ENCODE data around the gene SLC27A5.
"Not testable (repeated sequence)": the region's sequence is repeated elsewhere in the genome, so short reads cannot be mapped to it uniquely, and the experiment has no call there.

SLC27A5 gene

GRCh38 chr19:58484349-58484748 lies 27.4 kb downstream of the SLC27A5 start:
- DNase-seq, result not testable (repeated sequence)

GRCh38 chr19:58483776-58484175 lies 28.0 kb downstream of the SLC27A5 start:
- no peak for DNase-seq

GRCh38 chr19:58482372-58482771 lies 29.4 kb downstream of the SLC27A5 start:
- DNase-seq, result no peak

GRCh38 chr19:58480831-58481230 lies 31.0 kb downstream of the SLC27A5 start:
- no peak for DNase-seq

GRCh38 chr19:58480481-58480830 lies 31.3 kb downstream of the SLC27A5 start:
- no peak for DNase-seq

GRCh38 chr19:58479736-58480480 lies 31.9 kb downstream of the SLC27A5 start:
- DNase-seq, result no peak

- DNase-seq, result no peak
These were observed 32.5 kb downstream of the SLC27A5 start for GRCh38 chr19:58479303-58479702.

- no peak for DNase-seq
These were observed 33.9 kb downstream of the SLC27A5 start for GRCh38 chr19:58477871-58478270.

- DNase-seq, result no peak
These were observed 34.7 kb downstream of the SLC27A5 start for GRCh38 chr19:58477130-58477529.

- DNase-seq, result no peak
These were observed 35.2 kb downstream of the SLC27A5 start for GRCh38 chr19:58476498-58477015.

- DNase-seq, result peak; percentile 98
These were observed 35.9 kb downstream of the SLC27A5 start, which contains the start of gene ZNF446 for GRCh38 chr19:58475714-58476497. TSS of gene ZNF446 (plus strand) at chr19:58476352. CDS start at chr19:58477219, 867 bp downstream.

GRCh38 chr19:58474997-58475713 lies 36.6 kb downstream of the SLC27A5 start:
- no peak for DNase-seq

- no peak for DNase-seq
These were observed 37.3 kb downstream of the SLC27A5 start for GRCh38 chr19:58474291-58474996.

- no peak for DNase-seq
These were observed 38.0 kb downstream of the SLC27A5 start for GRCh38 chr19:58473775-58474174.

- no peak for DNase-seq
These were observed 40.1 kb downstream of the SLC27A5 start for GRCh38 chr19:58471736-58472135.

GRCh38 chr19:58470837-58471543 lies 40.8 kb downstream of the SLC27A5 start:
- DNase-seq, result not testable (repeated sequence)

- no peak for DNase-seq
These were observed 42.4 kb downstream of the SLC27A5 start for GRCh38 chr19:58469241-58470013.

- DNase-seq, result no peak
These were observed 43.5 kb downstream of the SLC27A5 start for GRCh38 chr19:58468216-58468839.

GRCh38 chr19:58466760-58467589 lies 44.8 kb downstream of the SLC27A5 start, which contains the start of gene ZNF324:
TSS of gene ZNF324 (plus strand) at chr19:58467080. CDS start at chr19:58469186, 2,106 bp downstream.
- DNase-seq, result peak; percentile 95
